HUES6 (cell line): ENCODE data around the gene NADSYN1.

Experiments
- H3K27ac ChIP-seq: 2 replicates; pipeline ENCODE4 v1.7.0; 2013; ENCODE audit warnings: low read depth, mild to moderate bottlenecking, low read length, inconsistent platforms
- H3K27me3 ChIP-seq: 2 replicates; pipeline ENCODE4 v1.6.1; 2013; ENCODE audit warnings: low read length; ENCODE audit not compliant: control insufficient read depth, insufficient read depth
- H3K36me3 ChIP-seq: 2 replicates; pipeline ENCODE4 v1.6.1; 2013; ENCODE audit warnings: low read length; ENCODE audit not compliant: control insufficient read depth, insufficient read depth
- H3K4me1 ChIP-seq: 2 replicates; pipeline ENCODE4 v1.6.1; 2013; ENCODE audit warnings: low read length; ENCODE audit not compliant: control insufficient read depth, insufficient read depth
- H3K4me3 ChIP-seq: 2 replicates; pipeline ENCODE4 v1.5.1; 2013; ENCODE audit warnings: low read depth, low read length
- H3K9ac ChIP-seq: one replicate; pipeline ENCODE4 v1.6.1; 2013; ENCODE audit warnings: mild to moderate bottlenecking, low read length
- H3K9me3 ChIP-seq: 2 replicates; pipeline ENCODE4 v1.6.1; 2013; ENCODE audit warnings: low read depth, low read length; ENCODE audit not compliant: control insufficient read depth, insufficient read depth

The NADSYN1 gene

GRCh38 chr11:71495286-71496230 is 42.6 kb downstream of the NADSYN1 start:
- Histone ChIP-seq H3K4me1 (no peaks in the 10 kb centered on the region), H3K9me3 (peaks cover 7% of the 10 kb centered on the region; the same call in 1 of the 2 replicates), H3K27me3 (no peaks in the 10 kb centered on the region), H3K9ac (no peak overlapping the region), H3K27ac (no peak overlapping the region), H3K36me3 (peaks cover 77% of the 10 kb centered on the region), H3K4me3 (no peak overlapping the region)

- peaks cover 7% of the 10 kb centered on the region; the same call in 1 of the 2 replicates for H3K9me3 ChIP-seq
- H3K4me3 ChIP-seq, result no peak overlapping the region
- H3K36me3 ChIP-seq, result peaks cover 72% of the 10 kb centered on the region
- no peak overlapping the region for H3K27ac ChIP-seq
- H3K4me1 ChIP-seq, result no peaks in the 10 kb centered on the region
- no peaks in the 10 kb centered on the region for H3K27me3 ChIP-seq
- no peak overlapping the region for H3K9ac ChIP-seq
These were observed 43.4 kb downstream of the NADSYN1 start for GRCh38 chr11:71496421-71496820.

GRCh38 chr11:71498091-71498490 is 45.1 kb downstream of the NADSYN1 start:
- no peaks in the 10 kb centered on the region for H3K27me3 ChIP-seq
- no peak overlapping the region for H3K27ac ChIP-seq
- H3K9me3 ChIP-seq, result peaks cover 7% of the 10 kb centered on the region; the same call in 1 of the 2 replicates
- H3K36me3 ChIP-seq, result peaks cover 65% of the 10 kb centered on the region
- no peaks in the 10 kb centered on the region for H3K4me1 ChIP-seq
- no peak overlapping the region for H3K4me3 ChIP-seq
- H3K9ac ChIP-seq, result no peak overlapping the region

- Histone ChIP-seq H3K4me3 (no peak overlapping the region), H3K9me3 (peaks cover 7% of the 10 kb centered on the region; the same call in 1 of the 2 replicates), H3K36me3 (peaks cover 62% of the 10 kb centered on the region), H3K4me1 (peaks cover 7% of the 10 kb centered on the region; the same call in 1 of the 2 replicates), H3K9ac (no peak overlapping the region), H3K27ac (no peak overlapping the region), H3K27me3 (no peaks in the 10 kb centered on the region)
These were observed 46.1 kb downstream of the NADSYN1 start for GRCh38 chr11:71499125-71499524.

GRCh38 chr11:71499546-71499945 is 46.5 kb downstream of the NADSYN1 start:
- Histone ChIP-seq H3K36me3 (peaks cover 59% of the 10 kb centered on the region), H3K27ac (no peak overlapping the region)

GRCh38 chr11:71500601-71501021 is 47.6 kb downstream of the NADSYN1 start:
- no peaks in the 10 kb centered on the region for H3K27me3 ChIP-seq
- H3K4me1 ChIP-seq, result peaks cover 21% of the 10 kb centered on the region; the same call in 1 of the 2 replicates
- peaks cover 7% of the 10 kb centered on the region; the same call in 1 of the 2 replicates for H3K9me3 ChIP-seq
- no peak overlapping the region for H3K9ac ChIP-seq
- peaks cover 53% of the 10 kb centered on the region for H3K36me3 ChIP-seq
- no peak overlapping the region for H3K27ac ChIP-seq
- no peak overlapping the region for H3K4me3 ChIP-seq

More at GRCh38 chr11:71499546-71499945, 46.5 kb downstream of the NADSYN1 start:
- peaks cover 7% of the 10 kb centered on the region; the same call in 1 of the 2 replicates for H3K9me3 ChIP-seq
- no peaks in the 10 kb centered on the region for H3K27me3 ChIP-seq
- no peak overlapping the region for H3K4me3 ChIP-seq
- H3K9ac ChIP-seq, result no peak overlapping the region
- H3K4me1 ChIP-seq, result peaks cover 11% of the 10 kb centered on the region; the same call in 1 of the 2 replicates

GRCh38 chr11:71501071-71501985 is 48.3 kb downstream of the NADSYN1 start:
- peaks cover 7% of the 10 kb centered on the region; the same call in 1 of the 2 replicates for H3K9me3 ChIP-seq
- no peak overlapping the region for H3K4me3 ChIP-seq
- no peak overlapping the region for H3K9ac ChIP-seq
- H3K27ac ChIP-seq, result no peak overlapping the region
- H3K36me3 ChIP-seq, result peaks cover 46% of the 10 kb centered on the region
- H3K27me3 ChIP-seq, result no peaks in the 10 kb centered on the region
- H3K4me1 ChIP-seq, result peaks cover 28% of the 10 kb centered on the region; the same call in 1 of the 2 replicates

- H3K9ac ChIP-seq, result no peak overlapping the region
- H3K9me3 ChIP-seq, result peaks cover 11% of the 10 kb centered on the region
- no peak overlapping the region for H3K4me3 ChIP-seq
- peaks cover 40% of the 10 kb centered on the region for H3K36me3 ChIP-seq
- H3K4me1 ChIP-seq, result peaks cover 29% of the 10 kb centered on the region; the same call in 1 of the 2 replicates
- H3K27me3 ChIP-seq, result no peaks in the 10 kb centered on the region
- no peak overlapping the region for H3K27ac ChIP-seq
These were observed 49.0 kb downstream of the NADSYN1 start for GRCh38 chr11:71502026-71502425.

- Histone ChIP-seq H3K27me3 (no peaks in the 10 kb centered on the region), H3K27ac (no peak overlapping the region), H3K36me3 (peaks cover 32% of the 10 kb centered on the region), H3K4me1 (peaks cover 29% of the 10 kb centered on the region; the same call in 1 of the 2 replicates), H3K9me3 (peaks cover 18% of the 10 kb centered on the region), H3K9ac (no peak overlapping the region), H3K4me3 (no peak overlapping the region)
These were observed 50.0 kb downstream of the NADSYN1 start for GRCh38 chr11:71502871-71503435.

- Histone ChIP-seq H3K27me3 (no peaks in the 10 kb centered on the region), H3K36me3 (peaks cover 20% of the 10 kb centered on the region), H3K4me3 (no peak overlapping the region), H3K9me3 (peaks cover 34% of the 10 kb centered on the region), H3K27ac (peak overlapping the region; percentile 90; the same call in 1 of the 2 replicates), H3K4me1 (peaks cover 29% of the 10 kb centered on the region; the same call in 1 of the 2 replicates), H3K9ac (no peak overlapping the region)
These were observed 51.5 kb downstream of the NADSYN1 start for GRCh38 chr11:71504531-71504930.
